Trophoblast cell (in vitro differentiated cells and primary cell): ENCODE data around the gene CSMD2.

Experiments
- DNase-seq, 2 donors: peaks; one replicate each; pipeline ENCODE4 v3.0.0-alpha.2; 2016
- H2AFZ ChIP-seq: 2 replicates; pipeline ENCODE4 v1.6.1; 2013; ENCODE audit warnings: low read length, moderate library complexity, mild to moderate bottlenecking; ENCODE audit not compliant: insufficient read depth, poor library complexity
- H2AK5ac ChIP-seq: 2 replicates; pipeline ENCODE4 v1.6.1; 2013; ENCODE audit warnings: mild to moderate bottlenecking, low read length
- H2BK120ac ChIP-seq: 2 replicates; pipeline ENCODE4 v1.6.1; 2013; ENCODE audit warnings: low read length, mild to moderate bottlenecking, moderate library complexity; ENCODE audit not compliant: insufficient read depth, poor library complexity
- H2BK12ac ChIP-seq: 2 replicates; pipeline ENCODE4 v1.6.1; 2013; ENCODE audit warnings: mild to moderate bottlenecking, low read length, moderate library complexity
- H2BK5ac ChIP-seq: 2 replicates; pipeline ENCODE4 v1.6.1; 2013; ENCODE audit warnings: low read length, low read depth, moderate library complexity, mild to moderate bottlenecking; ENCODE audit not compliant: poor library complexity
- H3K14ac ChIP-seq: 2 replicates; pipeline ENCODE4 v1.6.1; 2013; ENCODE audit warnings: mild to moderate bottlenecking, low read length
- H3K18ac ChIP-seq: 2 replicates; pipeline ENCODE4 v1.6.1; 2013; ENCODE audit warnings: mild to moderate bottlenecking, low read length
- H3K23ac ChIP-seq: 2 replicates; pipeline ENCODE4 v1.6.1; 2013; ENCODE audit warnings: low read length
- H3K27ac ChIP-seq: 2 replicates; pipeline ENCODE4 v1.5.1; 2013; ENCODE audit warnings: low read depth, mild to moderate bottlenecking, inconsistent platforms, low read length, moderate library complexity
- H3K27me3 ChIP-seq: 2 replicates; pipeline ENCODE4 v1.6.1; 2013; ENCODE audit warnings: inconsistent platforms, mild to moderate bottlenecking, low read length, moderate library complexity; ENCODE audit not compliant: insufficient read depth
- H3K36me3 ChIP-seq, 2 experiments: 1 replicate in 1 of 2; 2 replicates in 1 of 2; pipeline ENCODE4 v1.6.1; 2013; ENCODE audit warnings: low read length in 2 of 2, mild to moderate bottlenecking in 2 of 2, moderate library complexity in 1 of 2; ENCODE audit not compliant: insufficient read depth in 2 of 2, control insufficient read depth in 1 of 2
- H3K4ac ChIP-seq: 2 replicates; pipeline ENCODE4 v1.6.1; 2013; ENCODE audit warnings: low read depth, mild to moderate bottlenecking, low read length, moderate library complexity
- H3K4me1 ChIP-seq, 2 experiments: 1 replicate in 1 of 2; 2 replicates in 1 of 2; pipeline ENCODE4 v1.6.1; 2013; ENCODE audit warnings: low read length in 2 of 2, mild to moderate bottlenecking in 2 of 2, moderate library complexity in 1 of 2; ENCODE audit not compliant: insufficient read depth in 2 of 2, control insufficient read depth in 1 of 2
- H3K4me2 ChIP-seq: 2 replicates; pipeline ENCODE4 v1.6.1; 2013; ENCODE audit warnings: inconsistent platforms, mild to moderate bottlenecking, low read length, moderate library complexity
- H3K4me3 ChIP-seq: 2 replicates; pipeline ENCODE4 v1.5.1; 2013; ENCODE audit warnings: mild to moderate bottlenecking, low read depth, low read length, inconsistent platforms
- H3K79me1 ChIP-seq: one replicate; pipeline ENCODE4 v1.6.1; 2013; ENCODE audit warnings: low read length
- H3K79me2 ChIP-seq: 2 replicates; pipeline ENCODE4 v1.6.1; 2013; ENCODE audit warnings: low read length, mild to moderate bottlenecking; ENCODE audit not compliant: control insufficient read depth, insufficient read depth, poor library complexity
- H3K9ac ChIP-seq: 2 replicates; pipeline ENCODE4 v1.6.1; 2013; ENCODE audit warnings: mild to moderate bottlenecking, low read length
- H3K9me3 ChIP-seq: 2 replicates; pipeline ENCODE4 v1.6.1; 2013; ENCODE audit warnings: low read depth, mild to moderate bottlenecking, control low read depth, inconsistent platforms, low read length; ENCODE audit not compliant: insufficient read depth
- H4K12ac ChIP-seq: 2 replicates; pipeline ENCODE4 v1.6.1; 2013; ENCODE audit warnings: low read depth, mild to moderate bottlenecking, low read length, moderate library complexity
- H4K8ac ChIP-seq: 2 replicates; pipeline ENCODE4 v1.6.1; 2013; ENCODE audit warnings: low read depth, mild to moderate bottlenecking, low read length, moderate library complexity
- H4K91ac ChIP-seq: one replicate; pipeline ENCODE4 v1.6.1; 2013; ENCODE audit warnings: low read depth, mild to moderate bottlenecking, low read length, moderate library complexity
- WGBS: extraction: QIAGEN DNeasy Blood & Tissue Kit; methylation state at CpG from one replicate; pipeline ENCODE4 v1.1.7; 2013; ENCODE audit warnings: missing lambda C conversion rate; ENCODE audit not compliant: insufficient read length, insufficient coverage; ENCODE audit errors: extremely low coverage; 5-methylcytosine and 5-hydroxymethylcytosine counted together

CSMD2 gene

GRCh38 chr1:33727310-33727709, 437.7 kb downstream of the CSMD2 start:
- Histone ChIP-seq H4K91ac (no peak overlapping the region), H3K27ac (no peak overlapping the region), H2BK120ac (no peak overlapping the region), H3K23ac (no peak overlapping the region), H2BK12ac (no peak overlapping the region), H4K8ac (no peak overlapping the region), H3K79me1 (no peaks in the 10 kb centered on the region), H2AFZ (no peak overlapping the region), H2AK5ac (no peak overlapping the region), H3K4ac (no peak overlapping the region), H3K36me3 (no peaks in the 10 kb centered on the region), H3K14ac (no peak overlapping the region), H3K18ac (no peak overlapping the region), H3K9me3 (no peaks in the 10 kb centered on the region), H4K12ac (no peak overlapping the region), H3K4me2 (no peak overlapping the region), H3K27me3 (no peaks in the 10 kb centered on the region), H3K9ac (no peak overlapping the region), H3K4me3 (no peak overlapping the region), H2BK5ac (no peak overlapping the region), H3K79me2 (no peaks in the 10 kb centered on the region), H3K4me1 (no peaks in the 10 kb centered on the region)
- WGBS, result no CpG with 5 or more reads among the region's 3 CpGs
- no peak for DNase-seq

GRCh38 chr1:33726274-33726804, 438.7 kb downstream of the CSMD2 start:
- Histone ChIP-seq H3K18ac (no peak overlapping the region), H3K4ac (no peak overlapping the region), H4K91ac (no peak overlapping the region), H2BK12ac (no peak overlapping the region), H3K36me3 (no peaks in the 10 kb centered on the region), H2BK120ac (no peak overlapping the region), H4K12ac (no peak overlapping the region), H3K9me3 (no peaks in the 10 kb centered on the region), H3K27ac (no peak overlapping the region), H3K4me3 (no peak overlapping the region), H2AFZ (no peak overlapping the region), H3K4me1 (no peaks in the 10 kb centered on the region), H3K27me3 (no peaks in the 10 kb centered on the region), H2AK5ac (no peak overlapping the region), H3K9ac (no peak overlapping the region), H3K79me2 (no peaks in the 10 kb centered on the region), H3K23ac (no peak overlapping the region), H3K4me2 (no peak overlapping the region), H3K14ac (no peak overlapping the region), H4K8ac (no peak overlapping the region), H3K79me1 (no peaks in the 10 kb centered on the region), H2BK5ac (no peak overlapping the region)
- no peak for DNase-seq
- no CpG with 5 or more reads among the region's 6 CpGs for WGBS

GRCh38 chr1:33725556-33726160, 439.4 kb downstream of the CSMD2 start:
- H3K79me2 ChIP-seq, result no peaks in the 10 kb centered on the region
- H4K91ac ChIP-seq, result no peak overlapping the region
- H3K27me3 ChIP-seq, result no peaks in the 10 kb centered on the region
- H3K9me3 ChIP-seq, result no peaks in the 10 kb centered on the region
- no peak overlapping the region for H2AK5ac ChIP-seq
- H4K8ac ChIP-seq, result no peak overlapping the region
- no CpG with 5 or more reads among the region's 4 CpGs for WGBS
- H3K4me3 ChIP-seq, result no peak overlapping the region
- no peak for DNase-seq
- H2BK12ac ChIP-seq, result no peak overlapping the region
- no peak overlapping the region for H2AFZ ChIP-seq
- H2BK5ac ChIP-seq, result no peak overlapping the region
- no peak overlapping the region for H3K9ac ChIP-seq
- H2BK120ac ChIP-seq, result no peak overlapping the region
- H3K79me1 ChIP-seq, result no peaks in the 10 kb centered on the region
- H3K4me1 ChIP-seq, result no peaks in the 10 kb centered on the region
- no peak overlapping the region for H3K4me2 ChIP-seq
- no peak overlapping the region for H3K14ac ChIP-seq
- no peak overlapping the region for H4K12ac ChIP-seq
- H3K18ac ChIP-seq, result no peak overlapping the region
- no peak overlapping the region for H3K23ac ChIP-seq
- H3K4ac ChIP-seq, result no peak overlapping the region
- no peak overlapping the region for H3K27ac ChIP-seq
- no peaks in the 10 kb centered on the region for H3K36me3 ChIP-seq

GRCh38 chr1:33725037-33725436, 440.0 kb downstream of the CSMD2 start:
- Histone ChIP-seq H4K8ac (no peak overlapping the region), H3K4me1 (no peaks in the 10 kb centered on the region), H3K4me3 (no peak overlapping the region), H2BK120ac (no peak overlapping the region), H3K27me3 (no peaks in the 10 kb centered on the region), H3K36me3 (no peaks in the 10 kb centered on the region), H2AK5ac (no peak overlapping the region), H3K4ac (no peak overlapping the region), H2AFZ (no peak overlapping the region), H3K9ac (no peak overlapping the region), H3K27ac (no peak overlapping the region), H4K12ac (no peak overlapping the region), H3K18ac (no peak overlapping the region), H2BK12ac (no peak overlapping the region), H3K9me3 (no peaks in the 10 kb centered on the region), H4K91ac (no peak overlapping the region), H3K23ac (no peak overlapping the region), H2BK5ac (no peak overlapping the region), H3K79me1 (no peaks in the 10 kb centered on the region), H3K4me2 (no peak overlapping the region), H3K79me2 (no peaks in the 10 kb centered on the region), H3K14ac (no peak overlapping the region)
- no CpG with 5 or more reads among the region's 8 CpGs for WGBS
- DNase-seq, result no peak
